ENCODE measurements around the gene LRRC41. TPM values are rescaled to one million over a fixed set of nuclear protein-coding genes. Genes with fewer than 3 reads are reported as not detected.

The LRRC41 gene, protein sequence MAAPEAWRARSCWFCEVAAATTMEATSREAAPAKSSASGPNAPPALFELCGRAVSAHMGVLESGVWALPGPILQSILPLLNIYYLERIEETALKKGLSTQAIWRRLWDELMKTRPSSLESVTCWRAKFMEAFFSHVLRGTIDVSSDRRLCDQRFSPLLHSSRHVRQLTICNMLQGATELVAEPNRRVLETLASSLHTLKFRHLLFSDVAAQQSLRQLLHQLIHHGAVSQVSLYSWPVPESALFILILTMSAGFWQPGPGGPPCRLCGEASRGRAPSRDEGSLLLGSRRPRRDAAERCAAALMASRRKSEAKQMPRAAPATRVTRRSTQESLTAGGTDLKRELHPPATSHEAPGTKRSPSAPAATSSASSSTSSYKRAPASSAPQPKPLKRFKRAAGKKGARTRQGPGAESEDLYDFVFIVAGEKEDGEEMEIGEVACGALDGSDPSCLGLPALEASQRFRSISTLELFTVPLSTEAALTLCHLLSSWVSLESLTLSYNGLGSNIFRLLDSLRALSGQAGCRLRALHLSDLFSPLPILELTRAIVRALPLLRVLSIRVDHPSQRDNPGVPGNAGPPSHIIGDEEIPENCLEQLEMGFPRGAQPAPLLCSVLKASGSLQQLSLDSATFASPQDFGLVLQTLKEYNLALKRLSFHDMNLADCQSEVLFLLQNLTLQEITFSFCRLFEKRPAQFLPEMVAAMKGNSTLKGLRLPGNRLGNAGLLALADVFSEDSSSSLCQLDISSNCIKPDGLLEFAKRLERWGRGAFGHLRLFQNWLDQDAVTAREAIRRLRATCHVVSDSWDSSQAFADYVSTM
- total RNA-seq (2022; extraction: Qiagen RNA extraction) = 36.6 to 42.8 TPM (median 41.8 TPM) in 5 replicates

DNA sequence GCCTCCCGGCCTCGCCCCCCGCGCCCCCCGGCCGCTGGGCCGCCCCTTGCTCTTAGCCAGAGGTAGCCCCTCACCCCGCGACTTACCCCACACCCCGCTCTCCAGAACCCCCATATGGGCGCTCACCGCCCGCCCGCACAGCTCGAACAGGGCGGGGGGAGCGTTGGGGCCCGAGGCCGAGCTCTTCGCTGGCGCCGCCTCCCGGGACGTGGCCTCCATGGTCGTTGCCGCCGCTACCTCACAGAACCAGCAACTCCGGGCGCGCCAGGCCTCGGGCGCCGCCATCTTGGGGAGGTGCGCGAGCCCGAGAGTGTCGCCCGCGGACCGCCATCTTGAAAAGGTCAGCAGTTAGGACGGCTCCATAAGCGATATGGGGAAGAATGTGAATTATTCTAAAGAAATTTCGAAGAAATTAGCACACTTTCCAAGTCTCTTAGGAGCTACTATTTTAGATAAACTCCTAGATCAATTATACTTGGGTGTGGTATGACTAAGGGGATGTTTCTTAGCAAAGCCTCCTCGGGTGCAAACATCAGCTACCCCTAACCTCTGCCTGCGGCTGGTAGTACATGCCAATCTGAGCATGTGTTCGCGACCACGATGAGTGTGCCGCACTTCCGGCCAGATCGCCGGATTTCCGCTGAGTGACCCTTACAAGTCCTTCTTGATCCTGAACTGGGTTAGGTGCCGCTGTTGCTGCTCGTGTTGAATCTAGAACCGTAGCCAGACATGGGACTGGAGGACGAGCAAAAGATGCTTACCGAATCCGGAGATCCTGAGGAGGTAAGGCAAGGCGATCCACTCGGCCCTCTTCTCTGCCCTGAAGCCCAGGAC, at the start of gene LRRC41, which contains the start of gene UQCRH:
Gene LRRC41 (minus strand): TSS at position 579 of the 834 bp plus-strand sequence. CDS start 294 bp downstream, at position 285.
Gene UQCRH (plus strand): TSS at position 661 of the 834 bp plus-strand sequence. CDS start 69 bp downstream, at position 730.

DNA sequence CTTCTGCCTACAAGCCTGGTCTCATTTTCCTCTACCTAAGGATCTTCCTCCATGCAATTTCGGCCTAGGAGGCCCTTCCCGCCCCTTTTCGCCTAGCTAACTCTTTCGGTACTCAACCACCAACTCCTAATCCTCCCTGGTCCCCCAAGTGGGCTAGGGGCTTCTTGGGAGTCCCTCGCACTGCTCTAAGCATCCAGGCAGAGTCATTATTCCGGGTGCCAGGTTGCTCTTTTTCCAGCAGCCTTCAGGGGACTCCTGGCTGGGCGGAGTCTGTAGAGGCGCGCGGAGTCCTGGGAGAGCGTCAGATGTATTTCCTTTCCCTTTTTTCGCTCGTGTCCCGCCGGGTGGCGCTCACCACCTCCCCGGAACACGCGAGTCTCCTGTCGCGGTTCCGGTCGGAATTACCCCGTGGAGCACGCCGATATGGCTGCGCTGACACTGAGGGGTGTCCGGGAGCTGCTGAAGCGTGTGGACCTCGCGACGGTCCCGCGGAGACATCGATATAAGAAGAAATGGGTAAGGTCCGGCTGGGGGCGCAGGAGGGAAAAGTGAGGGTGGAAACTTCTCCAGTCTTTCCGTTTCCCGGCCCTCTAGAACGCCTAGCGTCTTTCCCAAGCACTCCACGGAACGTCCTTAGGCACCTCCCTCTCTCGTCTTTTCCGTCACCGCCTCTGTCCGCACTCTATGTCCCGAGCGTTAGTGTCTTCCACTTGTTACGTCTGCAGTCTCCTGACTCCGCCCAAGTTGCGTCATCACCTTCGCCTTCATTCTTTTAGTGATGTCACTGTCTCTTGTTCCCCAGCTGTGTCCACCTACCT, 37.2 kb upstream of the LRRC41 start, which contains the start of gene NSUN4:
Gene NSUN4 (plus strand): TSS at position 404 of the 818 bp plus-strand sequence. CDS start 20 bp downstream, at position 424.

DNA sequence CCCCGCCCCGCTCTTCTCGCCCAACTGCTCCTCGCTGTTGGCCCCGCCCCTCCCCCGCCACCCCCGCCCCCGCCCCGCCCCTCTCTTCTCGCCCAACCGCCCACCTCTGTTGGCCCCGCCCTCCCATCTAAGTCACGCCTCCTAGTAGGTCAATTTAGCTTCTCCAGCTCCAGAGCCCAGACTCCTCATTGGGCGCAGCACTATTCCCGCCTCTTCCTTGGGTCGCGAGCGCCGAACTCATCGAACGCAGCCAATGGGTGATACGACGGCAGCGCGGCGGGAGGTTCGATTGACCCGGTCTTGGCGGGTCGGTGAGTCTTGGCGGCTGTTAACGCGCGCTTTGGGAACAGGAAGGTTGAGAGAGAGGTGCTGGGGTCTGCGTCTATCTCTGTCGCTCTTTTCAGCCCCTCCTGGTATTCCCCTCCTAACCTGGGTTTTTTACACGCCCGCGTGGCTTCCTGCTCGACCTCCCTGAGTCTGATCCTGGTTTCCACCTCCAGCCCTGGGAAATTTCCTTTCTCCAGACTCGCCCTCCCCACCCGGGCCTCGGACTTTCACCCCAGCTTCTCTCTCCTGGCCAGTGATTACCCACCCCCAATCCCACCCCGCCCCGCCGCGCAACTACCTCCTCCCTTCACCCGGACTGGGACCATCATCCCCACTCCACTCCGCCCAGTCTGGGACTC, 55.8 kb downstream of the LRRC41 start, which contains the start of gene RAD54L:
Gene RAD54L (plus strand): TSS at position 328 of the 686 bp plus-strand sequence. CDS start 643 bp downstream, outside the sequence.

Other genes starting within 250 kb of the LRRC41 start
- 1.3 to 2.0 TPM (median 1.5 TPM) in 5 replicates for gene PIK3R3, start 171.0 kb downstream of the LRRC41 start, total RNA-seq (2022; extraction: Qiagen RNA extraction)
- gene TSPAN1, start 128.5 kb downstream of the LRRC41 start, total RNA-seq (2022; extraction: Qiagen RNA extraction) = 1.5 to 3.8 TPM (median 2.6 TPM) in 5 replicates
- not detected in 5 replicates for gene P3R3URF, start 127.1 kb downstream of the LRRC41 start, total RNA-seq (2022; extraction: Qiagen RNA extraction)
- gene POMGNT1, start 105.2 kb downstream of the LRRC41 start, total RNA-seq (2022; extraction: Qiagen RNA extraction) = 38.0 to 45.8 TPM (median 41.7 TPM) in 5 replicates
- gene LURAP1, start 100.3 kb downstream of the LRRC41 start, total RNA-seq (2022; extraction: Qiagen RNA extraction) = not detected in 5 replicates
- 9.5 to 11.5 TPM (median 11.1 TPM) in 5 replicates for gene RAD54L, start 55.9 kb downstream of the LRRC41 start, total RNA-seq (2022; extraction: Qiagen RNA extraction)
- gene UQCRH, start 82 bp upstream of the LRRC41 start, total RNA-seq (2022; extraction: Qiagen RNA extraction) = 383 to 522 TPM (median 404 TPM) in 5 replicates
- 11.1 to 14.3 TPM (median 12.9 TPM) in 5 replicates for gene NSUN4, start 37.2 kb upstream of the LRRC41 start, total RNA-seq (2022; extraction: Qiagen RNA extraction)
- gene FAAH, start 90.7 kb upstream of the LRRC41 start, total RNA-seq (2022; extraction: Qiagen RNA extraction) = 0.46 to 1.1 TPM (median 0.62 TPM) in 5 replicates
- gene DMBX1, start 186.2 kb upstream of the LRRC41 start, total RNA-seq (2022; extraction: Qiagen RNA extraction) = 0.49 to 0.93 TPM (median 0.82 TPM) in 5 replicates
- not detected in 5 replicates for gene KNCN, start 248.0 kb upstream of the LRRC41 start, total RNA-seq (2022; extraction: Qiagen RNA extraction)

Measured in A549 treated with AZD2906 at 1 μM for 4 hours (cell line).